Cardiac muscle cell (in vitro differentiated cells and primary cell): ENCODE measurements around the gene RAD51AP2. TPM values are rescaled to one million over a fixed set of nuclear protein-coding genes. Genes with fewer than 3 reads are reported as not detected.
"Not testable (repeated sequence)": the region's sequence is repeated elsewhere in the genome, so short reads cannot be mapped to it uniquely, and the experiment has no call there.

Source experiments
- DNase-seq, 2 donors: peaks; one replicate each; pipeline versions ENCODE4 v3.0.0 to v3.0.0-alpha.2; 2010 to 2017; ENCODE audit warnings: low read depth in 1 of 2, low spot score in 1 of 2
- H3K27ac ChIP-seq: fragments of 200-600 bp; sonication (generic); 2 replicates; pipeline ENCODE4 v1.5.1; 2016
- H3K27me3 ChIP-seq: fragments of 200-600 bp; sonication (generic); 2 replicates; pipeline ENCODE4 v1.6.0; 2016; ENCODE audit warnings: control low read depth
- H3K36me3 ChIP-seq: fragments of 200-600 bp; sonication (generic); 2 replicates; pipeline ENCODE4 v1.5.1; 2016; ENCODE audit warnings: control low read depth
- H3K4me1 ChIP-seq: fragments of 200-600 bp; sonication (generic); 2 replicates; pipeline ENCODE4 v1.8.1; 2017; ENCODE audit warnings: low read depth, mild to moderate bottlenecking, mixed run types
- H3K4me3 ChIP-seq: fragments of 200-600 bp; sonication (generic); 2 replicates; pipeline ENCODE4 v1.5.1; 2016; ENCODE audit warnings: mild to moderate bottlenecking
- H3K9me3 ChIP-seq: fragments of 200-600 bp; sonication (generic); 2 replicates; pipeline ENCODE4 v1.5.1; 2017; ENCODE audit warnings: low read depth, mild to moderate bottlenecking, control low read depth
- CTCF ChIP-seq: IDR thresholded peaks from 2 replicates; pipeline ENCODE4 v1.5.1; 2012; ENCODE audit warnings: low read depth, mild to moderate bottlenecking, low read length
- polyA plus RNA-seq: library from polyadenylated mRNA; unstranded; fragments of >200 nt; fragmentation: Nextera tagmentation; extraction: Ambion mirVana; gene quantifications from 2 replicates; pipeline ENCODE4 v1.2.1, GENCODE V29; 2016
- total RNA-seq: library from RNA; depleted of rRNA; stranded (reverse); fragments of >200 nt; gene quantifications from 2 replicates; pipeline ENCODE4 v1.2.3, GENCODE V29; 2016

The RAD51AP2 gene
- 0.04 and 0.12 TPM in 2 replicates for total RNA-seq
- polyA plus RNA-seq = 0.10 TPM in 1 of 2 replicates, not detected in the other

GRCh38 chr2:17518212-17519154 lies at the start of gene RAD51AP2:
Gene RAD51AP2, minus strand, starts transcription at chr2:17518440. Its CDS starts 25 bp downstream, at chr2:17518415.
- Histone ChIP-seq H3K4me3 (peak within 1 kb of the TSS; percentile 32), H3K4me1 (peaks cover 20% of the 10 kb centered on the region), H3K9me3 (no peaks in the 10 kb centered on the region), H3K27me3 (no peaks in the 10 kb centered on the region), H3K36me3 (no peaks in the 10 kb centered on the region), H3K27ac (peak within 1 kb of the TSS; percentile 94)
- DNase-seq = peak; percentile 90 to 95
- no peak for TF ChIP-seq CTCF

GRCh38 chr2:17565726-17566125 lies 47.5 kb upstream of the RAD51AP2 start:
- not testable (repeated sequence) for H3K36me3 ChIP-seq, H3K4me3 ChIP-seq, H3K9me3 ChIP-seq, DNase-seq, H3K27me3 ChIP-seq, H3K27ac ChIP-seq, H3K4me1 ChIP-seq

GRCh38 chr2:17558878-17559277 lies 40.6 kb upstream of the RAD51AP2 start:
- no peak for TF ChIP-seq CTCF
- Histone ChIP-seq H3K27me3 (no peaks in the 10 kb centered on the region), H3K9me3 (no peaks in the 10 kb centered on the region), H3K27ac (no peak overlapping the region), H3K36me3 (no peaks in the 10 kb centered on the region), H3K4me1 (no peaks in the 10 kb centered on the region), H3K4me3 (no peak overlapping the region)
- DNase-seq = no peak

- Histone ChIP-seq H3K27ac (no peak overlapping the region), H3K9me3 (no peaks in the 10 kb centered on the region), H3K4me1 (no peaks in the 10 kb centered on the region), H3K27me3 (no peaks in the 10 kb centered on the region), H3K4me3 (no peak overlapping the region), H3K36me3 (no peaks in the 10 kb centered on the region)
- DNase-seq = no peak
- TF ChIP-seq CTCF = no peak
Observed at GRCh38 chr2:17558053-17558452, 39.8 kb upstream of the RAD51AP2 start.

GRCh38 chr2:17557596-17557995 lies 39.4 kb upstream of the RAD51AP2 start:
- no peak overlapping the region for H3K4me3 ChIP-seq
- TF ChIP-seq CTCF = no peak
- H3K9me3 ChIP-seq = no peaks in the 10 kb centered on the region
- DNase-seq = no peak
- H3K4me1 ChIP-seq = no peaks in the 10 kb centered on the region
- no peaks in the 10 kb centered on the region for H3K27me3 ChIP-seq
- no peaks in the 10 kb centered on the region for H3K36me3 ChIP-seq
- no peak overlapping the region for H3K27ac ChIP-seq

GRCh38 chr2:17555150-17555549 lies 36.9 kb upstream of the RAD51AP2 start:
- H3K27me3 ChIP-seq = no peaks in the 10 kb centered on the region
- no peak for DNase-seq
- no peaks in the 10 kb centered on the region for H3K36me3 ChIP-seq
- H3K9me3 ChIP-seq = no peaks in the 10 kb centered on the region
- H3K4me3 ChIP-seq = no peak overlapping the region
- no peak overlapping the region for H3K27ac ChIP-seq
- no peak for TF ChIP-seq CTCF
- no peaks in the 10 kb centered on the region for H3K4me1 ChIP-seq
